Lower leg skin (tissue), 3 donors: ENCODE measurements around the gene LAMTOR1.

ENCODE experiments used
- POLR2A ChIP-seq, 2 donors: fragments of 450-650 bp; IDR thresholded peaks; one replicate each; pipeline ENCODE4 v1.6.1; 2016 to 2017; ENCODE audit warnings: antibody characterized with exemption in 2 of 2, mild to moderate bottlenecking in 1 of 2, moderate library complexity in 1 of 2
- TF ChIP-seq, protein P1 (sequence below), 3 donors: fragments of 450-650 bp; IDR thresholded peaks; one replicate each; pipeline ENCODE4 v1.5.1; 2016; ENCODE audit warnings: antibody characterized with exemption in 3 of 3, mild to moderate bottlenecking in 3 of 3, moderate library complexity in 2 of 3

GRCh38 chr11:72116019-72116755, 13.1 kb upstream of the LAMTOR1 start:
- TF ChIP-seq, protein P1, sequence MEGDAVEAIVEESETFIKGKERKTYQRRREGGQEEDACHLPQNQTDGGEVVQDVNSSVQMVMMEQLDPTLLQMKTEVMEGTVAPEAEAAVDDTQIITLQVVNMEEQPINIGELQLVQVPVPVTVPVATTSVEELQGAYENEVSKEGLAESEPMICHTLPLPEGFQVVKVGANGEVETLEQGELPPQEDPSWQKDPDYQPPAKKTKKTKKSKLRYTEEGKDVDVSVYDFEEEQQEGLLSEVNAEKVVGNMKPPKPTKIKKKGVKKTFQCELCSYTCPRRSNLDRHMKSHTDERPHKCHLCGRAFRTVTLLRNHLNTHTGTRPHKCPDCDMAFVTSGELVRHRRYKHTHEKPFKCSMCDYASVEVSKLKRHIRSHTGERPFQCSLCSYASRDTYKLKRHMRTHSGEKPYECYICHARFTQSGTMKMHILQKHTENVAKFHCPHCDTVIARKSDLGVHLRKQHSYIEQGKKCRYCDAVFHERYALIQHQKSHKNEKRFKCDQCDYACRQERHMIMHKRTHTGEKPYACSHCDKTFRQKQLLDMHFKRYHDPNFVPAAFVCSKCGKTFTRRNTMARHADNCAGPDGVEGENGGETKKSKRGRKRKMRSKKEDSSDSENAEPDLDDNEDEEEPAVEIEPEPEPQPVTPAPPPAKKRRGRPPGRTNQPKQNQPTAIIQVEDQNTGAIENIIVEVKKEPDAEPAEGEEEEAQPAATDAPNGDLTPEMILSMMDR (IDR thresholded peaks at IDR 0.05), result no peak
- no peak for TF ChIP-seq POLR2A (IDR thresholded peaks at IDR 0.05)
